ENCODE results near the gene SRI.

- TF ChIP-seq EZH2 (IDR thresholded peaks at IDR 0.05) (no peak), EZH2phosphoT487 (IDR thresholded peaks at IDR 0.05) (no peak)
Observed at GRCh38 chr7:88253640-88254039, 33.8 kb upstream of the SRI start.
